Sigmoid colon (tissue), 4 donors: Measurements from ENCODE around the gene PTTG1IP2.

Source experiments
- CTCF ChIP-seq, 4 experiments: fragments of 450-650 bp in 3 of 4; fragments of 200-600 bp in 1 of 4; IDR thresholded peaks; one replicate each; pipeline ENCODE4 v1.5.1; 2016 to 2019; ENCODE audit warnings: antibody characterized with exemption in 4 of 4, mild to moderate bottlenecking in 3 of 4, moderate library complexity in 2 of 4
- EP300 ChIP-seq, 4 donors: sonication (generic); formaldehyde crosslinking; IDR thresholded peaks; one replicate each; pipeline ENCODE4 v1.6.1; 2017; ENCODE audit warnings: antibody characterized with exemption in 4 of 4
- POLR2A ChIP-seq, 2 donors: fragments of 450-650 bp; IDR thresholded peaks; one replicate each; pipeline ENCODE4 v1.6.1; 2016; ENCODE audit warnings: antibody characterized with exemption in 2 of 2, mild to moderate bottlenecking in 2 of 2, moderate library complexity in 2 of 2
- POLR2AphosphoS5 ChIP-seq, 4 donors: sonication (generic); formaldehyde crosslinking; IDR thresholded peaks; one replicate each; pipeline ENCODE4 v1.6.1; 2017; ENCODE audit warnings: antibody characterized with exemption in 4 of 4

DNA sequence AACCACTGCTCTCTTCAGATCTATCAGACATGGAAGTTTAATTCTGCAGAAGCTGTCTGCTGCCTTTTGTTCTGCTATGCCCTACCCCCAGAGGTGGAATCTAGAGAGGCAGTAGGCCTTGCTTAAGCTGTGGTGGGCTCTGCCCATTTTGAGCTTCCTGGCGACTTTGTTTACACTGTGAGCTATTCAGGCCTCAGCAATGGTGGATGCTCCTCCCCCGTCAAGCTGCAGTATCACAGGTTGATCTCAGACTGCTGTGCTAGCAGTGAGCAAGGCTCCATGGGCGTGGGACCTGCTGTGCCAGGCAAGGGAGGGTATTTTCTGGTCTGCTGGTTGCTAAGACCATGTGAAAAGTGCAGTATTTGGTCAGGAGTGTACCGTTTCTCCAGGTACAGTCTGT lies 81.6 kb downstream of the PTTG1IP2 start:
- TF ChIP-seq CTCF (IDR thresholded peaks at IDR 0.05) (no peak), POLR2A (IDR thresholded peaks at IDR 0.05) (no peak), POLR2AphosphoS5 (IDR thresholded peaks at IDR 0.05) (no peak), EP300 (IDR thresholded peaks at IDR 0.05) (no peak)
